K562 (cell line): ENCODE results near the gene MED16. TPM values are rescaled to one million over a fixed set of nuclear protein-coding genes. Genes with fewer than 3 reads are reported as not detected.

Source experiments
- ATAC-seq: fragments of 200-7000 bp; cut with Tn5 transposase; 3 replicates; pipeline ENCODE4 v1.9.1; 2020; ENCODE audit warnings: moderate library complexity
- BruUV-seq: library from RNA; stranded (reverse); fragments of 400-500 nt; replicated peaks from 2 replicates; lab custom pipeline; 2021; lab: Mats Ljungman, UMichigan
- CTCF ChIA-PET: fragments of 300-600 bp; formaldehyde crosslinking; extraction: SDS; loops from one replicate; lab custom pipeline; 2021; ENCODE audit warnings: low intra/inter-chr PET ratio; lab: Yijun Ruan, JAX
- POLR2A ChIA-PET: fragments of 300-600, 350-650 bp; sonication (Branson Sonifier 250); formaldehyde crosslinking; extraction: SDS; loops from one replicate; lab custom pipeline; 2021; ENCODE audit warnings: antibody characterized with exemption, inconsistent platforms; lab: Yijun Ruan, JAX
- DNase-seq, 4 experiments: peaks; one replicate each; pipeline versions ENCODE4 v3.0.0 to v3.0.0-alpha.2; 2011 to 2018; ENCODE audit warnings: low spot score in 3 of 4, mixed read lengths in 3 of 4; ENCODE audit errors: extremely low read depth in 1 of 4
- FAIRE-seq: peaks from 2 replicates; lab custom pipeline; 2011; peaks lifted over from hg19 to GRCh38; lab: Jason Lieb, UNC
- H2AFZ ChIP-seq: 2 replicates; pipeline ENCODE4 v1.6.0; 2011; ENCODE audit warnings: low read depth, low read length, control low read depth, inconsistent platforms
- H3K27ac ChIP-seq: fragments of 200-600 bp; 3 replicates; pipeline ENCODE4 v1.8.0; 2011; ENCODE audit warnings: low read depth, mild to moderate bottlenecking, control low read depth, inconsistent platforms, low read length, moderate library complexity, mixed read lengths; ENCODE audit errors: extremely low read depth
- H3K27me3 ChIP-seq, 2 experiments: fragments of 300-600 bp in 1 of 2; 2 replicates in 1 of 2; 3 replicates in 1 of 2; pipeline versions ENCODE4 v1.6.0 to v1.8.0; 2011; ENCODE audit warnings: inconsistent platforms in 2 of 2, low read length in 2 of 2, mild to moderate bottlenecking in 1 of 2, mixed read lengths in 1 of 2, moderate library complexity in 1 of 2; ENCODE audit not compliant: control insufficient read depth in 2 of 2, insufficient read depth in 2 of 2
- H3K36me3 ChIP-seq: fragments of 300-600 bp; 3 replicates; pipeline ENCODE4 v1.8.0; 2011; ENCODE audit warnings: mild to moderate bottlenecking, low read length, inconsistent platforms; ENCODE audit not compliant: control insufficient read depth, insufficient read depth
- H3K4me1 ChIP-seq, 2 experiments: fragments of 200-600 bp in 1 of 2; replicated peaks in 1 of 2; 2 replicates in 1 of 2; 3 replicates in 1 of 2; pipeline versions ENCODE4 v1.5.1 to v1.8.0; 2011; ENCODE audit warnings: inconsistent platforms in 2 of 2, low read length in 2 of 2, mild to moderate bottlenecking in 1 of 2, mixed read lengths in 1 of 2, moderate library complexity in 1 of 2; ENCODE audit not compliant: control insufficient read depth in 2 of 2, insufficient read depth in 2 of 2
- H3K4me2 ChIP-seq: 2 replicates; pipeline ENCODE4 v1.6.1; 2011; ENCODE audit warnings: low read length, control low read depth, inconsistent platforms, mixed read lengths; ENCODE audit not compliant: insufficient read depth
- H3K4me3 ChIP-seq: fragments of 200-600 bp; sonication (generic), shearing (Covaris generic); 2 replicates; pipeline ENCODE4 v1.5.1; 2016; ENCODE audit warnings: control low read depth, inconsistent platforms
- H3K79me2 ChIP-seq: fragments of 200-600 bp; 3 replicates; pipeline ENCODE4 v1.8.0; 2011; ENCODE audit warnings: low read length, inconsistent platforms; ENCODE audit not compliant: control insufficient read depth, insufficient read depth
- H3K9ac ChIP-seq, 2 experiments: 2 replicates each; pipeline versions ENCODE4 v1.6.0 to v1.6.1; 2011; ENCODE audit warnings: low read depth in 2 of 2, low read length in 2 of 2, control low read depth in 1 of 2, inconsistent platforms in 1 of 2, mild to moderate bottlenecking in 1 of 2, mixed read lengths in 1 of 2; ENCODE audit not compliant: insufficient read depth in 1 of 2
- H3K9me1 ChIP-seq: one replicate; pipeline ENCODE4 v1.6.0; 2011; ENCODE audit warnings: inconsistent platforms, mild to moderate bottlenecking, low read length, moderate library complexity; ENCODE audit not compliant: control insufficient read depth, insufficient read depth
- H3K9me3 ChIP-seq: replicated peaks from 2 replicates; pipeline ENCODE4 v1.5.1; 2011; ENCODE audit warnings: low read depth, low read length, inconsistent platforms; ENCODE audit not compliant: control insufficient read depth, insufficient read depth
- H4K20me1 ChIP-seq: replicated peaks from 2 replicates; pipeline ENCODE4 v1.6.1; 2011; ENCODE audit warnings: low read length, inconsistent platforms, mixed read lengths; ENCODE audit not compliant: control insufficient read depth, insufficient read depth
- BCOR ChIP-seq: fragments of 450-650 bp; IDR thresholded peaks from 2 replicates; pipeline ENCODE4 v1.6.1; 2016
- EP400 ChIP-seq: fragments of 450-650 bp; IDR thresholded peaks from 2 replicates; pipeline ENCODE4 v1.6.1; 2017; ENCODE audit warnings: antibody characterized with exemption, mild to moderate bottlenecking, moderate library complexity
- FOXK2 ChIP-seq, 2 experiments: fragments of 450-650 bp; IDR thresholded peaks in 1 of 2; conservative IDR thresholded peaks in 1 of 2; 2 replicates each; pipeline ENCODE4 v1.6.1; 2016; ENCODE audit warnings: low read depth in 2 of 2, mild to moderate bottlenecking in 1 of 2
- FOXP1 ChIP-seq: sonication (generic); formaldehyde crosslinking; IDR thresholded peaks from 2 replicates; pipeline ENCODE4 v1.8.0; 2022; ENCODE audit warnings: mild to moderate bottlenecking, missing genetic modification reagents
- HMG20A ChIP-seq: fragments of 450-650 bp; formaldehyde crosslinking; conservative IDR thresholded peaks from 2 replicates; pipeline ENCODE4 v1.4.0; 2020; ENCODE audit warnings: mild to moderate bottlenecking, mixed read lengths
- KDM1A ChIP-seq, 2 experiments: fragments of 450-650 bp; IDR thresholded peaks; 2 replicates each; pipeline ENCODE4 v1.6.1; 2016; ENCODE audit warnings: mild to moderate bottlenecking in 2 of 2
- L3MBTL2 ChIP-seq: fragments of 450-650 bp; IDR thresholded peaks from 2 replicates; pipeline ENCODE4 v1.6.1; 2016; ENCODE audit warnings: mild to moderate bottlenecking, moderate library complexity
- MAZ ChIP-seq, 2 experiments: fragments of 450-650 bp in 1 of 2; sonication (generic) in 1 of 2; formaldehyde crosslinking; IDR thresholded peaks in 1 of 2; conservative IDR thresholded peaks in 1 of 2; 2 replicates each; pipeline versions ENCODE4 v1.4.0 to v1.5.0; 2020; ENCODE audit warnings: mild to moderate bottlenecking in 1 of 2, missing genetic modification reagents in 1 of 2
- MECOM ChIP-seq: fragments of 250-450 bp; sonication (Bioruptor Pico); IDR thresholded peaks from 2 replicates; pipeline ENCODE4 v1.8.0; 2022; ENCODE audit warnings: inconsistent platforms
- MYC ChIP-seq, 2 experiments: fragments of 250-450 bp in 1 of 2; sonication (Bioruptor Pico) in 1 of 2; IDR thresholded peaks; 2 replicates each; pipeline versions ENCODE4 v1.5.1 to v1.6.1; 2012 to 2021; ENCODE audit warnings: low read depth in 2 of 2, borderline replicate concordance in 1 of 2, improper control_type of control experiment in 1 of 2, low read length in 1 of 2, mild to moderate bottlenecking in 1 of 2, moderate library complexity in 1 of 2
- RB1 ChIP-seq: fragments of 450-650 bp; IDR thresholded peaks from 2 replicates; pipeline ENCODE4 v1.6.1; 2017; ENCODE audit warnings: low read depth, mild to moderate bottlenecking
- RBM25 ChIP-seq: fragments of 200-400 bp; formaldehyde crosslinking; IDR thresholded peaks from 2 replicates; pipeline ENCODE4 v1.6.1; 2018; ENCODE audit warnings: low read length, low read depth, moderate library complexity; ENCODE audit not compliant: severe bottlenecking
- ZNF263 ChIP-seq: sonication (generic); formaldehyde crosslinking; IDR thresholded peaks from 2 replicates; pipeline ENCODE4 v1.8.0; 2022; ENCODE audit warnings: mild to moderate bottlenecking, missing genetic modification reagents, borderline replicate concordance
- ZNF444 ChIP-seq: fragments of 250-450 bp; sonication (Bioruptor Pico); IDR thresholded peaks from 2 replicates; pipeline ENCODE4 v1.4.0; 2020; ENCODE audit warnings: mild to moderate bottlenecking, moderate library complexity
- ZNF609 ChIP-seq: sonication (generic); formaldehyde crosslinking; IDR thresholded peaks from 2 replicates; pipeline ENCODE4 v1.8.1; 2023; ENCODE audit warnings: missing genetic modification reagents, mild to moderate bottlenecking, borderline replicate concordance
- WGBS: fragments of 100-300 bp; shearing (Covaris generic); methylation state at CpG from one replicate; pipeline ENCODE4 v1.1.6; 2016; ENCODE audit warnings: low coverage, mixed read lengths; ENCODE audit not compliant: insufficient coverage; ENCODE audit errors: missing lambda C conversion rate; 5-methylcytosine and 5-hydroxymethylcytosine counted together
- in situ Hi-C: fragments of 300-500 bp; cut with MboI; formaldehyde crosslinking; loops from 4 replicates; pipeline ENCODE4 v1.15.0; 2018; ENCODE audit warnings: inconsistent platforms, mixed read lengths
- intact Hi-C: fragments of 100-400 bp; cut with micrococcal nuclease; formaldehyde crosslinking; loops from 2 replicates; pipeline ENCODE4 v1.14.2; 2022
- polyA plus RNA-seq, 8 experiments: library from polyadenylated mRNA; depleted of rRNA in 4 of 8; stranded (reverse) in 5 of 8; unstranded in 3 of 8; fragments of >200 nt; fragmentation: Nextera tagmentation in 2 of 8; fragmentation: Illumina TruSeq in 1 of 8; extraction: Ambion mirVana in 2 of 8; extraction: Trizol in 1 of 8; gene quantifications; 2 replicates each; pipeline versions ENCODE4 v1.2.1 to v1.2.3, GENCODE V29; 2011 to 2014; ENCODE audit warnings: inconsistent platforms in 1 of 8, missing spikeins in 1 of 8
- total RNA-seq, 7 experiments: library from RNA; depleted of rRNA in 6 of 7; stranded (reverse); fragments of >200 nt in 6 of 7; fragmentation: Illumina TruSeq in 2 of 7; extraction: Trizol in 2 of 7; gene quantifications; 2 replicates each; pipeline versions ENCODE4 v1.2.1 to v1.2.3, GENCODE V29; 2011 to 2021; ENCODE audit warnings: low replicate concordance in 1 of 7

The MED16 gene
- total and polyA plus RNA-seq, 9 of the 15 experiments (the other 6 are each of a cell fraction or from before 2014, with no cell fraction given) = 0.89 to 59.9 (median 8.6) TPM

- peak; percentile 64 for FAIRE-seq
- H4K20me1 ChIP-seq = no peaks in the 10 kb centered on the region
- no TSS peak for BruUV-seq
- POLR2A ChIA-PET = interaction anchor here (0.6 kb wide), 1 partner anchor 236 kb away, joined by 4 read pairs; no protein-coding TSS in a partner anchor
- no peak overlapping the region; the same call in 2 of the 3 replicates for H3K27ac ChIP-seq
- H3K4me1 ChIP-seq = peaks cover 5 to 53% of the 10 kb centered on the region in 2 experiments
- H3K36me3 ChIP-seq = no peaks in the 10 kb centered on the region
- no peaks in the 10 kb centered on the region for H3K79me2 ChIP-seq
- peak overlapping the region; percentile 70 for H3K4me2 ChIP-seq
- in situ Hi-C loops (no loop called here), intact Hi-C loops (no loop called here)
- no peaks in the 10 kb centered on the region for H3K9me3 ChIP-seq
- H3K9me1 ChIP-seq = no peaks in the 10 kb centered on the region
- CTCF ChIA-PET = interaction anchor here (0.6 kb wide), 1 partner anchor 408 kb away, joined by 3 read pairs; no protein-coding TSS in a partner anchor
- peak overlapping the region; percentile 19; the same call in 1 of the 2 replicates for H3K4me3 ChIP-seq
- 22% methylated on average over 5 of the region's 11 CpGs for WGBS
- peak overlapping the region in 1 of 2 experiments; percentile 86; a peak in 2 of 4 replicates for H3K9ac ChIP-seq
- no peaks in the 10 kb centered on the region for H3K27me3 ChIP-seq
- DNase-seq = peak in 1 of 4 experiments; percentile 66
- ATAC-seq = peak; percentile 42
- peak overlapping the region; percentile 93 for H2AFZ ChIP-seq
- TF ChIP-seq ZNF263 = peak; percentile 74
- peak; percentile 59 for TF ChIP-seq L3MBTL2
- peak; percentile 57; the same call in 1 of the 2 replicates for TF ChIP-seq ZNF444
- TF ChIP-seq FOXK2 (conservative IDR thresholded peaks at IDR 0.05 in 1 of 2, IDR thresholded peaks at IDR 0.05 in 1 of 2; ENCODE audit: low read depth in 2 of 2) = no peak
- TF ChIP-seq FOXP1 (CRISPR knock-in tag) = 0 out of 2 replicates have a peak, but pooled peaks have one; percentile 44
- TF ChIP-seq ZNF609 (CRISPR knock-in tag) = no peak
- peak in 1 of 2 experiments; percentile 28; a peak in 2 of 4 replicates for TF ChIP-seq MAZ (CRISPR knock-in tag; conservative IDR thresholded peaks at IDR 0.05 in 1 of 2, IDR thresholded peaks at IDR 0.05 in 1 of 2)
- peak; percentile 37 to 73; a peak in 1 of 4 replicates for TF ChIP-seq KDM1A (IDR thresholded peaks at IDR 0.05)
- peak; percentile 33; the same call in 1 of the 2 replicates for TF ChIP-seq EP400
- TF ChIP-seq MYC (IDR thresholded peaks at IDR 0.05; ENCODE audit: low read depth, low read length) = peak; percentile 59
- TF ChIP-seq MYC (CRISPR knock-in tag; IDR thresholded peaks at IDR 0.05; ENCODE audit: borderline replicate concordance, low read depth) = no peak
- TF ChIP-seq RB1 = no peak
- peak; percentile 42 for TF ChIP-seq RBM25
- no peak for TF ChIP-seq MECOM (CRISPR knock-in tag)
- TF ChIP-seq HMG20A (CRISPR knock-in tag) = no peak
- TF ChIP-seq BCOR = peak; percentile 79
Measured at GRCh38 chr19:844546-844971, 48.4 kb downstream of the MED16 start.
